Activated T-helper 2 cell treated with anti-CD3 and anti-CD28 coated beads, Interferon-gamma antibody, Interleukin-2, Interleukin-4, amounts not matched to agents 10 μg/mL and 5 μg/mL and 100 μg/mL, durations not matched to agents 14 hours and 24 hours and 36 hours (primary cell): ENCODE results near the gene GPA33. TPM values are rescaled to one million over a fixed set of nuclear protein-coding genes. Genes with fewer than 3 reads are reported as not detected.
A peak's percentile ranks its signal among the peaks of the same experiment; 100 is the strongest.

Experiments
- DNase-seq: peaks from one replicate; pipeline ENCODE4 v3.0.0; 2021; ENCODE audit warnings: low spot score
- H3K27ac Mint-ChIP-seq: one replicate; pipeline ENCODE4 v1.8.0; 2021; ENCODE audit warnings: mixed read lengths
- H3K27me3 Mint-ChIP-seq: one replicate; pipeline ENCODE4 v1.8.0; 2021; ENCODE audit warnings: low read depth, mixed read lengths
- H3K36me3 Mint-ChIP-seq: one replicate; pipeline ENCODE4 v1.8.0; 2021; ENCODE audit warnings: low read depth, mixed read lengths
- H3K4me1 Mint-ChIP-seq: one replicate; pipeline ENCODE4 v1.8.0; 2021; ENCODE audit warnings: low read depth, mixed read lengths
- H3K4me3 Mint-ChIP-seq: one replicate; pipeline ENCODE4 v1.8.0; 2021; ENCODE audit warnings: low read depth, mild to moderate bottlenecking, moderate library complexity, mixed read lengths
- H3K9me3 Mint-ChIP-seq: one replicate; pipeline ENCODE4 v1.8.0; 2021; ENCODE audit warnings: mixed read lengths
- intact Hi-C: fragments of 100-400 bp; cut with micrococcal nuclease; formaldehyde crosslinking; loops from one replicate; pipeline ENCODE4 v1.15.1; 2023
- total RNA-seq: library from RNA; stranded (reverse); gene quantifications from 2 replicates; pipeline ENCODE4 v1.2.3, GENCODE V29; 2022

The GPA33 gene
- total RNA-seq, 1 donor from 2014 or later, result 0.09 TPM

DNA sequence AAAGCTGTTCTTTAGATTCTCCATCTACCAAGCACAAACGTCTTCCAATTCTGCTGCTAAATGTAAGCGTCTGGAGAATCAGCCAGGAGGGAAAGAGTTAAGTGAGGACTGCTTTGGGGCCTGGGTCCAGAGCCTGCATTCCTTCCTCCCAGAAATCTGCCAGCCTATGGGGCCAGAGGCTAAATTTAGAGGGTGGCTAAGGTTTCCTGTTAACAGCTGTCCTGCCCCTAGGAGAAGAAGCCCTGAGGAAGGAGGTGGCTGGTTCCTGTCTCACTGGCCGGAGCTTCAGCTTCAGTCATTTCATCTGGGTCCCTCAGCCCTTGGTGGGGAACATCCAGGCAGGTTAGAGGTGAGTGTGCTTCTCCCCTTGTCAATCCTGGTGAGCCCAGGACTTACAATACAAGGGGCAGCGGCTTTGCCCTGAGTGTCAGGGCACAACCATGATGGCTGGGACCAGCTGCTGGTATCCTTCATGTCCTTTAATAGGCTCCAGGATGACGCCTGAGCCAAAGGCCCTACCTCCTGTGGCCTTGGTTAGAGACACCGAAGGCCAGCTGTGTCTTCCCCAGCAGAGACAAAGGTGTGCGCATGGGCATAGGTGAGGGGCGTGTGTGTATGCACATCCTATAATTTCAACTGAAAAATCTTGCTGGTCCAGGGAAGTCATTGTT lies 3.8 kb upstream of the GPA33 start, which contains the start of gene STYXL2:
Gene STYXL2 (plus strand): TSS at position 230 of the 671 bp plus-strand sequence. CDS start 775 bp downstream, outside the sequence.
- Mint-ChIP-seq H3K9me3 (no peaks in the 10 kb centered on the region), H3K27me3 (no peaks in the 10 kb centered on the region), H3K27ac (no peak within 1 kb of the TSS), H3K36me3 (no peaks in the 10 kb centered on the region), H3K4me3 (no peak within 1 kb of the TSS), H3K4me1 (peaks cover 10% of the 10 kb centered on the region)
- intact Hi-C loops, result no loop called here
- DNase-seq, result no peak

DNA sequence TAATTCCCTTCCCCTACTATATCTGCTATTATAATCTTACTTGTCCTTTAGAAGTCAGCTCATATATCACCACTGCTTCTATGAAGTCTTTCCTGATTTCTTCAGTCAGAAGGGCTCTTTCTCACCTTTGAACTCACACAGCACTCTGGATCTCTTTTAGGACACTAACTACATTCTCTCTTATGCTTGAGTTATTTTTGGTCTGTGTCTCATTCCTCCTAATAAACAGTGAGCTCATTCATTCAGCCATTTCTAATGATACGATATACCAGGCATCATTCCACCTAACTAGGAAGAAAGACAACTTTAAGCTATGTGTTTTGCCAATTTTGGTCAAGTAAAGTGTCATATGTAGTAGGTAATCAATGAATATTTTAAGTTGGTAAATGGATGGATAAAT lies 2.5 kb upstream of the GPA33 start:
- intact Hi-C loops, result no loop called here
- Mint-ChIP-seq H3K27me3 (no peaks in the 10 kb centered on the region), H3K4me3 (no peak overlapping the region), H3K9me3 (no peaks in the 10 kb centered on the region), H3K4me1 (peaks cover 10% of the 10 kb centered on the region), H3K36me3 (no peaks in the 10 kb centered on the region), H3K27ac (no peak overlapping the region)
- no peak for DNase-seq

DNA sequence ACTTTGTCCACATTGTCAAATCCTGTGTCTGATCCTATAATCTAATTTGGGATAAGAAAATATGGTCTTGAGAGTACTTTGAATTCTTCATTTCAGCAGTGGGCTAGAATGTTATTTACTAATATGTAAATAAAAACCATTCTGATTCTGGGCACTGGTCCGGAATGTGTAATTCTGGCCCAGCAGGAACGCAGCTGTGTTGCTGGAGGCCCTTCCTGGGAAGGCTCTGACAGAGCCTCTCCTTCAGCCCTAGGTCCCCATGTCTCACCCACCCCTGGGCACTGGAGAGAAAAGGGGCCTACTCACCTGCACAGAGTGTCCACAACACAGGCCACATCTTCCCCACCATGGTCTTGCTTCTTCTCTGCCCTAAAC lies 251 bp downstream of the GPA33 start:
- H3K4me3 Mint-ChIP-seq, result no peak overlapping the region

DNA sequence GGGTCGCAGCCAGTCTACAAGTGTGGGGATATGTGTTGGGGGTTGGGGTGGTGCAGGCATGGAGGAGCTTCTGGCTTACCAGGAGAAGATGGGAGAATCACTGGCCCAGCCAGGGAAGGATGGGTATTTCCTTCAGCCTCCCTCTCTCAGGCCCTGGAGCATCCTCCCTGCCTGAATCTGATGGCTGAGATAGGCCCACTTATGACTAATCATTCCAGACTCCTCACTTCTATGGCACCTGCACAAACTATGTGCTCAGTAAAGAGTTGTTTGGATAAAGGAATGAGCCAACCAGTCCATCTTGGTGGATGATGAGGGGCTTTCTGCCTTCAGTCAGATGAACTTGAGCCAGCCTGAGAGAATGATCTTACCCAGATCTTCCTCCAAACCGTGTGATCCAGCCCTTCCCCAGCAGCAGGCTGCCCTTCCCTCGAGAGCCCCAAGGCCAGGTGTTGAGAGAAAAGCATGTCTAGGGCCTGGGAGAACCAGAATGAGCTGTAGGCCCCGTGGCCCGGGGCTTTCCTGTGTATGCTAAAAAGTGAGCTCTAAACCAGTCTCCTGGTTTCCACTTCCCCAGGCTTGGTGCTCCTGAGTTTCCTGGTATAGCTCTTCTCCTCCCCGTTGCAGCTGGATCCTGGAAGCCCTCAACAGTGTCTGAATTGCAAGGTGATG lies 1.3 kb downstream of the GPA33 start:
- Mint-ChIP-seq H3K27ac (no peak overlapping the region), H3K36me3 (no peaks in the 10 kb centered on the region), H3K4me1 (peaks cover 10% of the 10 kb centered on the region), H3K27me3 (no peaks in the 10 kb centered on the region), H3K9me3 (no peaks in the 10 kb centered on the region), H3K4me3 (no peak overlapping the region)
- DNase-seq, result no peak
- intact Hi-C loops, result no loop called here

More for the DNA sequence above, 251 bp downstream of the GPA33 start:
- DNase-seq, result no peak
- Mint-ChIP-seq H3K27me3 (no peaks in the 10 kb centered on the region), H3K27ac (peak overlapping the region; percentile 76), H3K9me3 (no peaks in the 10 kb centered on the region), H3K4me1 (peaks cover 10% of the 10 kb centered on the region), H3K36me3 (no peaks in the 10 kb centered on the region)
- intact Hi-C loops, result no loop called here

DNA sequence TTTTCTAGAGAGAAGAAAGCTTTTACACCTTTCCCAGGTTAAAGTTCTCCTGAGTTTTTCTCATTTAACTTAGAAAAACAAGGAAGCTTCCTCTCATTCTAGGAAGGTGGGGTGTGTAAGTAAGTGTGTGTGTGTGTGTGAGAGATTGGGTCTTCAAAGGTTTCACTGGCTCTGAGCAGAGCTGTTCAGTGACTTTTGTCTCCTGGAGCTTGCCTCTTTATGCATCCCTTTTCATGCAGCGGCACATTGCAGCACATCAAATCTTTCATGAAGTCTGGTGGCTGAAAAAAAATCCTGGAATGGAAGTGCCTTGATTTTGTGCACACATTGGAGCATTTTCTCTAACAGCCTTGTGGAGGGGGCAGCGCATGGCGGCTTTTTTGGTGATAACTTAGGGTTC lies 3.4 kb downstream of the GPA33 start:
- no peak for DNase-seq
- Mint-ChIP-seq H3K4me1 (peaks cover 10% of the 10 kb centered on the region), H3K27ac (no peak overlapping the region), H3K36me3 (no peaks in the 10 kb centered on the region), H3K9me3 (no peaks in the 10 kb centered on the region), H3K4me3 (no peak overlapping the region), H3K27me3 (peaks cover 6% of the 10 kb centered on the region)
- intact Hi-C loops, result no loop called here

DNA sequence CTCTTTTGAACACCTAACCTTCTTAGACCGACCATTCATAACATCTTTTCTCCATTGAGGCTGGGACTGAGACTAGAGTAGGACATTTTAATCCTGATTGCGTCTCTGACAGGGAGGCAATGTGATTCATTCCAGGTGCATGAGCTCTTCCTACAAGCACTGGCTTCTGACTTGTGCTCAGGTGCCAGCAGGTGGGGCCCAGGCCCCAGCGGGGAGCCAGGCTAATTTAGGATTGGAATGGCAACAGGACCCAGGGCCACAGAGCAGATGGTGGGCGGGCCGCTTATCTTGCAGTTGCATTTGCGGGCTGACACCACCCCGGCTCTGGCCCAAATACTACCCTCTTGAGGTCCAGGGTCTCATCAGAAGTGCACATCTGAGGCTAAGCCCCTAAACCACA lies 4.1 kb downstream of the GPA33 start:
- Mint-ChIP-seq H3K27me3 (peaks cover 8% of the 10 kb centered on the region), H3K27ac (no peak overlapping the region), H3K4me1 (peaks cover 10% of the 10 kb centered on the region), H3K4me3 (no peak overlapping the region), H3K9me3 (no peaks in the 10 kb centered on the region), H3K36me3 (no peaks in the 10 kb centered on the region)
- intact Hi-C loops, result no loop called here
- no peak for DNase-seq

DNA sequence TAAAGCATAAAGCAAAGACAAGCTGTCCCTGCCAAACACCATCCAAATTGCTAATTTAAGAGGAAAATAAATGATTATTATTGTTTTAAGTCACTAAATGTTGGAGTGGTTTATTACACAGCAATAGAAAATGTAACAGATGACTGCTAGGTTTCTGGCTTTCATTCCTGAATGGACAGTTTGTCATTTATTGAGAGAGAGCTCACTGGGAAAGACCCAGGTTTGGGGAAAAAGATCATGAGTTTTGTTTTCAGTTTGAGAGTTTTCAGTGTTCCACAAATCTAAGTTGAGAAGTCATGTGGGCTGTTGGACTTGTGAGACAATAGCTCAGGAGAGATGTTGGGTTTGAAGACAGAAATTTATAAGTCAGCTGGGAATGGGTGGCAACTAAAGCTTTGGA lies 5.4 kb downstream of the GPA33 start:
- Mint-ChIP-seq H3K4me1 (peaks cover 2% of the 10 kb centered on the region), H3K4me3 (no peak overlapping the region), H3K36me3 (no peaks in the 10 kb centered on the region), H3K27ac (no peak overlapping the region), H3K27me3 (peaks cover 18% of the 10 kb centered on the region), H3K9me3 (no peaks in the 10 kb centered on the region)
- intact Hi-C loops, result no loop called here
- DNase-seq, result no peak

DNA sequence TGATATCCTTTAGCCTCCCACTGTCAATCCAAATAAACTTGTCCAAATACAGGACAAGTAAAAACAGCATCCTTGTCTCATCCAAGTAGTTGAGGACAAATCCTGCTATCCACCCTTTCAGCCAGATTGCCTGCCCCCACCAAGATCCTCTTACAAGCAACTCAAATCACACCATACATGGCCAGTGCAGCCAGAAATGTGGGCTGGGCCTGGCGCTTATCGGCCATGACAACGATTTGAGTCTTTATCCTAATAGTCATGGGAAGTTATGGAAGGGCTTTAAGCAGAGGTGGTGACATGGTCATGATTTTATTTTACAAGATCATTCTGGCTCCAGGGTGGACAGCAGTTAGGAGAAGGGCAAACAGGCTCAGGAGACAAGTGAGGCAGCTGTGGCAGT lies 6.3 kb downstream of the GPA33 start:
- Mint-ChIP-seq H3K4me3 (no peak overlapping the region), H3K36me3 (no peaks in the 10 kb centered on the region), H3K27ac (no peak overlapping the region), H3K27me3 (peaks cover 18% of the 10 kb centered on the region), H3K9me3 (no peaks in the 10 kb centered on the region), H3K4me1 (no peaks in the 10 kb centered on the region)
- intact Hi-C loops, result no loop called here
- DNase-seq, result no peak

DNA sequence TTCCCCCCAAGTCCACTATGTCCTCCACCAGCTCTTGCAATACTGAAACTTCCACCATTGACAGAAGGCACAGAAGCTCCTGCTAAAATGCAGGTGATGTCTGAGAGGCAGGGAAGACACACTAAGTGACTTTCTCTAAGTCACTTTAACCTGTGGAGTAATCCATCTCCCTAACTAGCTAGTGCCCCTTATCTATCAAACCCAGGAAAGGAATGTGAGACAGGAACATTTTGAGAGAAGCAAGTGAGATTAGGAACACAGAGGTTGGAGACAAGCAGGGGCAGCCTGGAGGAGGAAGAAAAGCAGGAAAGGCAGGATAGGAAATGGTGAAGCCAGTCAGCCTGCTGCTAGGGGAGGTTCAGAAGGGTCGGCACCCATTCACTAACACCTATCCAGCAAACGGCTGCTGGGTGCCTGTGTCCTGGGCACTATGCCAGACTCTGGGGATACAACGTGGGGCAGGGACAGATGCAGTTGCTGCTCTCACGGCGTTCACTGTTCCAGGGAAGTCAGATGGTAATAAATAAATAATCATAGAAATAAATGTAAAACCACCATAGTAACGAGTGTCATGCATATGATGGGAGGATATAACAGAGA lies 7.0 kb downstream of the GPA33 start:
- Mint-ChIP-seq H3K27ac (no peak overlapping the region), H3K4me3 (no peak overlapping the region), H3K27me3 (peaks cover 20% of the 10 kb centered on the region), H3K36me3 (no peaks in the 10 kb centered on the region), H3K4me1 (no peaks in the 10 kb centered on the region), H3K9me3 (no peaks in the 10 kb centered on the region)
- DNase-seq, result no peak
- intact Hi-C loops, result no loop called here

DNA sequence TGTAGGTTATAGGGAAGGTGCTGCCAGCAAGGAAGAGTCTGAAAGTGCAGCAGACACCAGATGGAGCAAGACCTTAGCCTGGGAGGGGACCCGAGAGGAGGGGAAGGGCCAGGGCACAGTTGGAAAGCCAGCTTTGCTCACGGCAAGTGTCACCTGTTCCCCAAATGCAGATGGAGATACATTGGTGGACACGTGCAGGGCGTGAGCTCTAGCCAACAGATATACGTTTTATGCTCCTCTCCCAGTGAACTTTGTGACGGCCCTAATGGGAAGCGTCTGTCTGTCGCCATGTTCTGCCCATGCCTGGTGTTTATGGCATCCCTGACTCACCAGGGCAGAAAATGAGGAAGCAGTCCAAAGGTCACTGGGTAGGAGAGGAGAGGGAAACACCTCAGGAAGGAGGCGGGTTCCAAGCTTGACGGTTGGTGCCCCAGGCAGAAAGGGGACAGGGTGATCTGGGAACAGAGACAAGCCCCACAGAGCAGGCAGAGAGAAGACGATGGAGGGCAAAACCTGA lies 7.6 kb downstream of the GPA33 start:
- Mint-ChIP-seq H3K4me1 (no peaks in the 10 kb centered on the region), H3K9me3 (no peaks in the 10 kb centered on the region), H3K27me3 (peaks cover 20% of the 10 kb centered on the region), H3K4me3 (no peak overlapping the region), H3K27ac (no peak overlapping the region), H3K36me3 (no peaks in the 10 kb centered on the region)
- DNase-seq, result no peak
- intact Hi-C loops, result no loop called here

DNA sequence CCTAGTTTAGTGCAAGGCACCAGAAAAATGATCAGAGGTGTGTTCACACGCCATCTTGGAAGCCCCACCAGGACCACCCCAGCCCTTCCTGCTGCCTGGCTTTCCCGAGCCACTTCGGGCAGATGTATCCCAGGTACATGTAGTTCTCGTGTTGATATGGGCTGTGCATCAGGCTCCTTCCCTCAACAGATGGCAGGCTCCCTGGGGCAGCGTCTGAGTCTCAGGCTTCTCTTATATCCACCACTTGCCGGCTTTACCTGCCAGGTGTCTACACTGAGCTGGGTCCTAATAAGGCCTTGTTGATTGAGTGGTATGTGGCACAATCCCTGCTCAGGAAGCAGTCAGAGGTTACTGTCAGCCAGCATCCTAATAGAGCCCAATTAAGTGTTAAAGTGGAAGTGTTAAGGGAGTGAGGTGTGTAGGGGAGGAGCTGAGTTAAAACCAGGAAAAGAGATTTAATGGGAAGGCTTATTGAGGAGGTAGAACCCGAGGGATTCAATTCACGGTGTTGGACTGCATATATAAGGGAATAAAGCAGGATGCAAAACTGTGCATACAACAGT lies 8.5 kb downstream of the GPA33 start:
- Mint-ChIP-seq H3K27me3 (peaks cover 22% of the 10 kb centered on the region), H3K4me3 (no peak overlapping the region), H3K36me3 (no peaks in the 10 kb centered on the region), H3K27ac (no peak overlapping the region), H3K9me3 (no peaks in the 10 kb centered on the region), H3K4me1 (no peaks in the 10 kb centered on the region)
- intact Hi-C loops, result no loop called here
- DNase-seq, result no peak

DNA sequence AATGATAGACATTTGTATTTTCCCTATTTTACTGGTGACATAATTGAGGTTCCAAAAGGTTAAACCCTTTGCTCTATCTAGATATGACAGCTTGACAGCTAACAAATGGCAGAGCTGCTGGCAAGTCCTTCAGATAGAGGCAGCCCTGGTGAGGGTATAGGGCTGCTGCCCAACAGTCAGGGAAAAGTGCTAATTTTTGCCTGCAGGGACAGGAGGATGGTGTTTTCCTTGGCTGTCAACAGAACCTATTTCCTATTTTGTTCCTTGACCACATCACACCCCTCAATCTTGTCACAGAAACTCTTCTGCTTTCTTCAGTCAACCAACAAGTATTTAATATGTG lies 12.3 kb downstream of the GPA33 start:
- peaks cover 16% of the 10 kb centered on the region for H3K4me1 Mint-ChIP-seq
- no peaks in the 10 kb centered on the region for H3K36me3 Mint-ChIP-seq
- no peak overlapping the region for H3K4me3 Mint-ChIP-seq
- peaks cover 22% of the 10 kb centered on the region for H3K27me3 Mint-ChIP-seq
- no peaks in the 10 kb centered on the region for H3K9me3 Mint-ChIP-seq
- H3K27ac Mint-ChIP-seq, result no peak overlapping the region
- DNase-seq, result no peak
- intact Hi-C loops, result no loop called here
